ENCODE data around the gene ZNF761. TPM values are rescaled to one million over a fixed set of nuclear protein-coding genes. Genes with fewer than 3 reads are reported as not detected.

Gene ZNF761
- total and polyA plus RNA-seq, 2 donors (not counting 3 experiments of a cell fraction or from before 2014, with no cell fraction given): 6.4 to 8.8 TPM

GRCh38 chr19:53466726-53467484, 35.1 kb downstream of the ZNF761 start:
- no peaks in the 10 kb centered on the region for H3K9me1 ChIP-seq (replicated peaks; ENCODE audit: control insufficient read depth, extremely low read depth, insufficient read depth, low read length)
- H3K4me2 ChIP-seq (ENCODE audit: insufficient read depth, low read length): peak overlapping the region; percentile 79
- peak overlapping the region; percentile 46 to 81 (median 72) for H3K4me3 ChIP-seq (replicated peaks in 1 of 3; ENCODE audit: insufficient read depth in 1 of 3, low read depth in 1 of 3, low read length in 3 of 3)
- no peak overlapping the region for H3K27ac ChIP-seq (ENCODE audit: insufficient read depth, low read depth, low read length)
- peaks cover 4% of the 10 kb centered on the region for H3K4me1 ChIP-seq (ENCODE audit: control insufficient read depth, extremely low read depth, insufficient read depth, low read length)
- peak overlapping the region; percentile 96 for H2AFZ ChIP-seq (ENCODE audit: low read depth, low read length)
- no peaks in the 10 kb centered on the region for H4K20me1 ChIP-seq (replicated peaks; ENCODE audit: control insufficient read depth, extremely low read depth, insufficient read depth, low read length)
- dilution Hi-C loops (cut with MboI; ENCODE audit: extremely low pct_ligation_motif_present, low sequenced_read_pairs): no loop called here
- DNase-seq (ENCODE audit: low read depth, low spot score) (peak; percentile 12), FAIRE-seq (no peak)
- no peaks in the 10 kb centered on the region for H3K27me3 ChIP-seq (ENCODE audit: control insufficient read depth in 2 of 2, insufficient read depth in 2 of 2, low read length in 2 of 2)
- H3K36me3 ChIP-seq (ENCODE audit: control insufficient read depth in 2 of 2, extremely low read depth in 1 of 2, insufficient read depth in 2 of 2, low read length in 2 of 2): no peaks in the 10 kb centered on the region
- intact Hi-C loops (cut with micrococcal nuclease): loop anchor here (1.0 to 5.0 kb wide), 4 partner anchors 35 to 270 kb away; partner anchors contain the start of genes ZNF761 and ZNF765
- no peak overlapping the region for H3K9ac ChIP-seq (replicated peaks; ENCODE audit: extremely low read depth, insufficient read depth, low read length)
- ChIA-PET POLR2A (no interaction called here), CTCF (interaction anchor here (1.8 kb wide), 1 partner anchor 42 kb away, joined by 5 read pairs; no protein-coding TSS in a partner anchor)
- no peaks in the 10 kb centered on the region for H3K79me2 ChIP-seq (ENCODE audit: control insufficient read depth, insufficient read depth, low read length)
- TF ChIP-seq MAX (IDR thresholded peaks at IDR 0.05; ENCODE audit: insufficient read depth, insufficient read length) (no peak), GATA2 (IDR thresholded peaks at IDR 0.05; ENCODE audit: insufficient read depth, insufficient read length, low read depth, low read length) (no peak), POLR2AphosphoS5 (IDR thresholded peaks at IDR 0.05; ENCODE audit: insufficient read depth, low read depth, low read length) (no peak), POLR2A (IDR thresholded peaks at IDR 0.05; ENCODE audit: low read depth, low read length) (no peak), CTCF (IDR thresholded peaks at IDR 0.05; ENCODE audit: extremely low read depth in 1 of 2, insufficient read depth in 1 of 2, low read depth in 1 of 2, low read length in 2 of 2) (no peak), EZH2 (IDR thresholded peaks at IDR 0.05; ENCODE audit: borderline replicate concordance, low read depth, low read length, severe bottlenecking) (no peak), MYC (IDR thresholded peaks at IDR 0.05; ENCODE audit: low read depth, low read length) (no peak), FOS (IDR thresholded peaks at IDR 0.05; ENCODE audit: borderline replicate concordance, insufficient read depth, low read length) (no peak), JUN (IDR thresholded peaks at IDR 0.05; ENCODE audit: borderline replicate concordance, insufficient read depth, insufficient read length, low read depth) (no peak)
- no peaks in the 10 kb centered on the region for H3K9me3 ChIP-seq (replicated peaks; ENCODE audit: control insufficient read depth, insufficient read depth, low read length)
- BruUV-seq (replicated peaks): no TSS peak
